22Rv1 (cell line): Measurements from ENCODE around the gene RAB31.

ENCODE experiments used
- H3K27ac ChIP-seq: fragments of 450-650 bp; 2 replicates; pipeline ENCODE4 v1.5.1; 2017
- CTCF ChIP-seq: fragments of 450-650 bp; IDR thresholded peaks from 2 replicates; pipeline ENCODE4 v1.5.1; 2017; ENCODE audit warnings: mild to moderate bottlenecking
- ZFX ChIP-seq: fragments of 450-650 bp; IDR thresholded peaks from 2 replicates; pipeline ENCODE4 v1.6.1; 2017; ENCODE audit warnings: antibody characterized with exemption, borderline replicate concordance

Gene RAB31

GRCh38 chr18:9756933-9757470 is 48.9 kb downstream of the RAB31 start:
- TF ChIP-seq ZFX: no peak
- no peak for TF ChIP-seq CTCF
- H3K27ac ChIP-seq: no peak overlapping the region

- no peak for TF ChIP-seq CTCF
- H3K27ac ChIP-seq: no peak overlapping the region
These were observed 49.9 kb downstream of the RAB31 start for GRCh38 chr18:9757827-9758621.

GRCh38 chr18:9758624-9759075 is 50.5 kb downstream of the RAB31 start:
- TF ChIP-seq CTCF (no peak), ZFX (no peak)
- H3K27ac ChIP-seq: no peak overlapping the region

GRCh38 chr18:9760641-9761040 is 52.5 kb downstream of the RAB31 start:
- TF ChIP-seq ZFX: no peak
- TF ChIP-seq CTCF: no peak
- no peak overlapping the region for H3K27ac ChIP-seq

- TF ChIP-seq CTCF (no peak), ZFX (no peak)
- no peak overlapping the region for H3K27ac ChIP-seq
These were observed 54.4 kb downstream of the RAB31 start for GRCh38 chr18:9762526-9762925.

DNA sequence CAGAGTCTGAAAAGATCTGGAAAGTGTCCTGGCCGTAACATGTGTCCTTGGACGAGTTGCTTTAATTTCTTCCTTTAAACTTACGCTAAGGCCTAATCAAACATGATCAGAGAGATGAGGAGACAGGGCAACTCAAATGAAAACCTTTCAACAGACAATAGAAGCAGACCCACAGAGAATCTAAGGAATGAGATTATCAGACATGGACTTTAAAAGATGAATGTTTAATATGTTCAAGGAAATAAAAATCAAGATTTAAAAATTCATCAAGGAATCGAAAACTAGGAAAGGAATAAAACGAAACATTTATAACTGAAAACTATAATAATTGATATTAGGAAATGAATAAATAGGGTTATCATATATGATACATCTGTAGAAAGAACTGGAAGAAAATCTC is 55.1 kb downstream of the RAB31 start:
- no peak overlapping the region for H3K27ac ChIP-seq
- TF ChIP-seq CTCF: no peak
- TF ChIP-seq ZFX: no peak

DNA sequence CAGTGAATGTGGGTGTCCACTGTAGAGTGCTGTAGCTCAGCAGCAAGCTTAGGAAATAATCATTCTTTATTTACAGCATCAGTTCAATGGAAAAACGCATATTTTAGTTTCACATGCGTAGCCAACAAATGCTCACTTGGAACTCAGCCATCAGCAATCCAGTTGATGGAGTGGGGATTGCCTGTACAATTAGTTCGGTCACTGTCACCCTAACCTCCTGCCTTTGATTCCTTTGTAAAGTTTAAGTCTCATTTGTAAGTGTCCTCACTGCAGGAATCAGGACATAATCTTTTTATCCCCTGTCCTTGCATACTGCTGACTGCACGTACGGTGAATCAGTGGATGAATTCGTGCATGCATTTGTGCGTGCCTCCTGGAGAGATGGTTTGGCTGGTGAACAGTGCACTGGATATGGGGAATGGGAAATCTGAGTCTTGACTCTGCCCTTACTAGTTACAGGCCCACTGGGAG is 55.9 kb downstream of the RAB31 start:
- no peak overlapping the region for H3K27ac ChIP-seq
- TF ChIP-seq CTCF (no peak), ZFX (no peak)
